DOHH2 (cell line): Measurements from ENCODE around the gene CYP46A1.

ENCODE experiments used
- H3F3A ChIP-seq: fragments of 200-600 bp; sonication (generic), shearing (Covaris generic); 2 replicates; pipeline ENCODE4 v1.6.0; 2016; ENCODE audit warnings: antibody characterized with exemption, mild to moderate bottlenecking; ENCODE audit not compliant: control insufficient read depth, insufficient read depth
- H3K27ac ChIP-seq: fragments of 200-600 bp; sonication (generic); 2 replicates; pipeline ENCODE4 v1.5.1; 2014; ENCODE audit warnings: low read depth, mild to moderate bottlenecking, low read length, moderate library complexity
- H3K27me3 ChIP-seq: fragments of 200-600 bp; sonication (generic); 2 replicates; pipeline ENCODE4 v1.6.1; 2014; ENCODE audit warnings: mild to moderate bottlenecking, low read length, mixed read lengths; ENCODE audit not compliant: control insufficient read depth
- H3K36me3 ChIP-seq: fragments of 200-600 bp; sonication (generic); 2 replicates; pipeline ENCODE4 v1.6.1; 2014; ENCODE audit warnings: mild to moderate bottlenecking, low read length, moderate library complexity, mixed read lengths; ENCODE audit not compliant: control insufficient read depth
- H3K4me1 ChIP-seq: fragments of 200-600 bp; sonication (generic); 2 replicates; pipeline ENCODE4 v1.6.1; 2014; ENCODE audit warnings: mild to moderate bottlenecking, low read length, mixed read lengths; ENCODE audit not compliant: control insufficient read depth
- H3K4me2 ChIP-seq: fragments of 200-600 bp; sonication (generic); 2 replicates; pipeline ENCODE4 v1.6.0; 2014; ENCODE audit warnings: mild to moderate bottlenecking, low read length, moderate library complexity
- H3K4me3 ChIP-seq: fragments of 200-600 bp; sonication (generic); 2 replicates; pipeline ENCODE4 v1.5.1; 2014; ENCODE audit warnings: mild to moderate bottlenecking, low read length, mixed read lengths
- H3K79me2 ChIP-seq: fragments of 200-600 bp; sonication (generic); 2 replicates; pipeline ENCODE4 v1.6.1; 2014; ENCODE audit warnings: mild to moderate bottlenecking, low read length, mixed read lengths; ENCODE audit not compliant: control insufficient read depth
- H3K9me2 ChIP-seq: fragments of 200-600 bp; sonication (generic); replicated peaks from 2 replicates; pipeline ENCODE4 v1.6.1; 2014; ENCODE audit warnings: mild to moderate bottlenecking, low read length, mixed read lengths; ENCODE audit not compliant: control insufficient read depth
- H3K9me3 ChIP-seq: fragments of 200-600 bp; sonication (generic); 2 replicates; pipeline ENCODE4 v1.6.1; 2014; ENCODE audit warnings: antibody characterized with exemption, low read length, mixed read lengths; ENCODE audit not compliant: control insufficient read depth, insufficient read depth
- H4K20me1 ChIP-seq: fragments of 200-600 bp; sonication (generic); 2 replicates; pipeline ENCODE4 v1.6.0; 2014; ENCODE audit warnings: low read depth, mild to moderate bottlenecking, antibody characterized with exemption, low read length, moderate library complexity; ENCODE audit not compliant: control insufficient read depth, insufficient read depth
- EZH2phosphoT487 ChIP-seq: fragments of 200-600 bp; sonication (generic); IDR thresholded peaks from 2 replicates; pipeline ENCODE4 v1.6.1; 2017; ENCODE audit warnings: borderline replicate concordance, mild to moderate bottlenecking, antibody characterized with exemption, low read length, moderate library complexity, mixed read lengths
- TF ChIP-seq, protein P1 (sequence below): fragments of 200-600 bp; sonication (generic); IDR thresholded peaks from one replicate; pipeline ENCODE4 v1.5.1; 2014; ENCODE audit warnings: antibody characterized with exemption, mild to moderate bottlenecking, low read depth, low read length; ENCODE audit not compliant: poor library complexity, severe bottlenecking

CYP46A1 gene

DNA sequence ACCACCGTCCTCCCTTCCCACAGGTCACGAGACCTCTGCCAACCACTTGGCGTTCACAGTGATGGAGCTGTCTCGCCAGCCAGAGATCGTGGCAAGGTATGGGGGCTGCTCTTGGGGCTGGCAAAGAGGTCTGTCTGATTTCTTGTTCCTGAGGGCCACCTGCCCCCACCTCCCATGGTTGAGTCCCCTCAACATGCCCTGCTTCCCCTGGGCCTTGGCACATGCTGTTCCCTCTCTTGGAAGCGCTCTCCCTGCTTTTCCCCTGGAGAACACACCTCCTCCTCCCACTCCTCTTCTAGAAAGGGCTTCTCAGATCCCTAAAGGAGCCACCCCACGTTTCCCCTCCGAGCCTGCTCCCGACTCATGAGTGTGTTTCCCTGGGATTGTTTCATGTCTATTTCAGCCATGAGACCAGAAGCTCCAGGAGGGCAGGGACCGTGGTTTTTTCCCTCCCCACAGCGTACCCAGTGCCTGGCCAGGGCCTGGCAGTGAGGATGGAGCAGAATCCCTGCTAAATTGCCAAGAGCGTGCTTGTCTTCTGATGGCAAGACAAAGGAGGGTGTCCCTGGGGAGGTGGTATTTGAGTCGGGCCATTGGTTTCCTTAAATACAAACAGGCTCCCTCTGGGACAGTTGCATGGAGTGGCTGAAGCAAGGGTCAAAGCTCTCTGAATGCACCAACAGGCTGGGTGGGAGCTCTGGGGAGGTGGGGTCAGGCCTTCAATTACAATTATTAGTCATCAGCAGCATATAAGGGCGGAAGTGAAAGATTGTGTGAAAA lies 34.1 kb downstream of the CYP46A1 start:
- no peaks in the 10 kb centered on the region for H3K9me2 ChIP-seq
- H3K9me3 ChIP-seq: no peaks in the 10 kb centered on the region
- H4K20me1 ChIP-seq: no peaks in the 10 kb centered on the region
- no peak overlapping the region for H3K4me2 ChIP-seq
- no peaks in the 10 kb centered on the region for H3K4me1 ChIP-seq
- no peaks in the 10 kb centered on the region for H3K79me2 ChIP-seq
- H3K4me3 ChIP-seq: no peak overlapping the region
- no peaks in the 10 kb centered on the region for H3K36me3 ChIP-seq
- no peaks in the 10 kb centered on the region for H3F3A ChIP-seq
- H3K27ac ChIP-seq: no peak overlapping the region
- TF ChIP-seq, protein P1, sequence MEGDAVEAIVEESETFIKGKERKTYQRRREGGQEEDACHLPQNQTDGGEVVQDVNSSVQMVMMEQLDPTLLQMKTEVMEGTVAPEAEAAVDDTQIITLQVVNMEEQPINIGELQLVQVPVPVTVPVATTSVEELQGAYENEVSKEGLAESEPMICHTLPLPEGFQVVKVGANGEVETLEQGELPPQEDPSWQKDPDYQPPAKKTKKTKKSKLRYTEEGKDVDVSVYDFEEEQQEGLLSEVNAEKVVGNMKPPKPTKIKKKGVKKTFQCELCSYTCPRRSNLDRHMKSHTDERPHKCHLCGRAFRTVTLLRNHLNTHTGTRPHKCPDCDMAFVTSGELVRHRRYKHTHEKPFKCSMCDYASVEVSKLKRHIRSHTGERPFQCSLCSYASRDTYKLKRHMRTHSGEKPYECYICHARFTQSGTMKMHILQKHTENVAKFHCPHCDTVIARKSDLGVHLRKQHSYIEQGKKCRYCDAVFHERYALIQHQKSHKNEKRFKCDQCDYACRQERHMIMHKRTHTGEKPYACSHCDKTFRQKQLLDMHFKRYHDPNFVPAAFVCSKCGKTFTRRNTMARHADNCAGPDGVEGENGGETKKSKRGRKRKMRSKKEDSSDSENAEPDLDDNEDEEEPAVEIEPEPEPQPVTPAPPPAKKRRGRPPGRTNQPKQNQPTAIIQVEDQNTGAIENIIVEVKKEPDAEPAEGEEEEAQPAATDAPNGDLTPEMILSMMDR: no peak
- TF ChIP-seq EZH2phosphoT487: no peak
- peaks cover 5% of the 10 kb centered on the region; the same call in 1 of the 2 replicates for H3K27me3 ChIP-seq

DNA sequence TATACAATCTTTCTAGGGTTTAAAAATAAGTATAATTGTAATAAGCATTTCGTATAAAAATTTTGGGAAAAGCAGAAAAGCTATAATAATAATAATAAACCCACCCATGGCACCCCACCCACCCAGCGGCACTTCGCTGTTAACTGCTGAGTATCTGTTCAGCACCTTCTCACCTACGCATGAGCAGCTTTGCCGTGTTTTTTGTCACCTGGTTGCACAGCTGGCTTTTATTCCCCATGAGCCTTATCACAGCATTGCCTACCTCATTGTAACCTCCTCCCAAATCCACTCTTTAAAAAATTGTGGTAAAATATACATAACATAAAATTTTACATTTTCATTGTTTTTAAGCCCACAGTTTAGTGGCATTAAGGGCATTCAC lies 34.7 kb downstream of the CYP46A1 start:
- Histone ChIP-seq H3K4me2 (no peak overlapping the region), H3K4me1 (no peaks in the 10 kb centered on the region), H3K36me3 (no peaks in the 10 kb centered on the region), H3K9me2 (no peaks in the 10 kb centered on the region), H3K27ac (no peak overlapping the region), H4K20me1 (no peaks in the 10 kb centered on the region), H3K4me3 (no peak overlapping the region), H3K9me3 (no peaks in the 10 kb centered on the region), H3K79me2 (no peaks in the 10 kb centered on the region), H3F3A (no peaks in the 10 kb centered on the region), H3K27me3 (peaks cover 5% of the 10 kb centered on the region; the same call in 1 of the 2 replicates)
- TF ChIP-seq, protein P1: no peak
- TF ChIP-seq EZH2phosphoT487: no peak

DNA sequence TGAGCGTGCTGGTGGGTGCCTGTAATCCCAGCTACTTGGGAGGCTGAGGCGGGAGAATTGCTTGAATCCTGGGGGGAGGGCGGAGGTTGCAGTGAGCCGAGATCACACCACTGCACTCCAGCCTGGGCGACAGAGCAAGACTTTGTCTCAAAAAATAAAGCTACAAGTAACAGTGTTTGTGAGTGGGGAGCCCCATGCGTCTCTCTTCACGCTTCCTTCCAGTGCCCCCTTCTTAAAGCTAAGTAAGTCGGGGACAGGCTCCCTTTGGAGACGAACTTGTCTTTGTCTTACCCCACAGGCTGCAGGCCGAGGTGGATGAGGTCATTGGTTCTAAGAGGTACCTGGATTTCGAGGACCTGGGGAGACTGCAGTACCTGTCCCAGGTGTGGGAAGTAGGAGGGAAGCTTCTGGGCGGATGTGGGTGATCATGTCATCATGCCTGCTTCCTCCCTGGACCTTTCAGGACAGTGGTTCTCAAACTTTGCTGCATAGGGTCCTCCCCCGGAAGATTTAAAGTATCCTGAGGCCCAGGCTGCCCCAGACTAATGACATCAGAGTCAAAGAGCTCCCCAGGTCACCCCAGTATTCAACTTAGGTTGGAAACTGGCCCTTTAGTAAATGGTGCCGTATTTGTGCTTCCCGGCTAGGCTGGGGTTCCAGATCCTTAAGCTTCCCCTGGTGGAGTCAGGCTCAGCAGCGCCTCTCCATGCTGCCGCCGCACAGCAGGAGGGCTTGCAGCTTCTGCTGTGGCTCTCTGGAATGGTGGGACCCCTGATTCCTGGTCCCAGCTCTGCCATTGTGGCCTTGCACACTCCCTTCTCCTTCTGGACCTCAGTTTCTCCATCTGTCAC lies 37.1 kb downstream of the CYP46A1 start:
- Histone ChIP-seq H3K27ac (no peak overlapping the region), H3K36me3 (no peaks in the 10 kb centered on the region), H3K4me2 (no peak overlapping the region), H3K9me2 (no peaks in the 10 kb centered on the region), H4K20me1 (no peaks in the 10 kb centered on the region), H3K79me2 (no peaks in the 10 kb centered on the region), H3K9me3 (no peaks in the 10 kb centered on the region), H3F3A (no peaks in the 10 kb centered on the region), H3K4me1 (no peaks in the 10 kb centered on the region), H3K4me3 (no peak overlapping the region), H3K27me3 (peaks cover 5% of the 10 kb centered on the region; the same call in 1 of the 2 replicates)
- TF ChIP-seq, protein P1: no peak
- TF ChIP-seq EZH2phosphoT487: no peak
